ENCODE measurements around the gene NECTIN4. TPM values are rescaled to one million over a fixed set of nuclear protein-coding genes. Genes with fewer than 3 reads are reported as not detected.

Gene NECTIN4
- polyA plus RNA-seq, 1 of the 3 experiments (the other 2 are of a cell fraction) = 0.59 TPM

DNA sequence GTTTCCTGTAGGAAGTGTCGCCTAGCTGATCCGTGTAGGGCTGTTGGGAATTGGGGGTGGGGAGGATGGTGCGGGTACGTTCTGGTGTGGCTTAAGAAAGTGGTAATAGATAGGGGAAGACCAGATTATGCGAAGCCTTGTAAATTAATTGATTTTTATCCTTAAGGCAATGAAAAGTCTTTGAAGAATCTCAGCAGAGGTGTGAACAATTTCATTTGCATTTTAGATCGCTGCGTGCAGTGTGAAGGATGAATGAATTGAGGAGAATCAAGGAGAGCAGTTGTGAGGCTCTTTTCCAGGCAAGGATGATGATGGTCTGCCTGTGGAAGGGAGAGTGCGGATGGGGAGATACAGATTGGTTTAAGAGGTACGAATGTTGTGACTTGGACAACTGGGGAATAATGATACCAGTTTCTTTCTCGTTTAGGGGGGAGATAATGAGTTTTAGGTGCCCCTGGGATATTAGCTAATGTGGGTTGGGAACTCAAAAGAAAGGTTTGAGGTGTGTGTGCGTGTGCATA, 43.9 kb upstream of the NECTIN4 start:
- H3K4me1 ChIP-seq (ENCODE audit: control insufficient read depth in 1 of 2, insufficient read depth in 2 of 2, low read depth in 1 of 2, low read length in 1 of 2) = peaks cover 5 to 13% of the 10 kb centered on the region in 2 experiments; a peak in 3 of 4 replicates
- POLR2A ChIA-PET = interaction anchor here (0.9 to 1.8 kb wide), 6 partner anchors 11 to 87 kb away, joined by 3 to 12 read pairs (median 7); partner anchors contain the start of genes PPOX, UFC1 and USF1
- H3K27ac ChIP-seq (ENCODE audit: low read depth in 2 of 2, low read length in 1 of 2) = peak overlapping the region; percentile 91 to 96
- no peaks in the 10 kb centered on the region for H4K20me1 ChIP-seq (ENCODE audit: insufficient read depth)
- peak overlapping the region; percentile 91 for H2AFZ ChIP-seq (ENCODE audit: low read depth)
- H3K4me2 ChIP-seq = peak overlapping the region; percentile 73
- DNase-seq = peak; percentile 26
- H3F3A ChIP-seq (replicated peaks; ENCODE audit: insufficient read depth) = peaks cover 14% of the 10 kb centered on the region
- peak overlapping the region; percentile 54 to 74 for H3K4me3 ChIP-seq (ENCODE audit: low read depth in 2 of 2, low read length in 1 of 2)
- no peaks in the 10 kb centered on the region for H3K9me3 ChIP-seq
- CTCF ChIA-PET = interaction anchor here (0.8 to 5.0 kb wide), 8 partner anchors 9 to 143 kb away, joined by 3 to 21 read pairs (median 4); no protein-coding TSS in a partner anchor
- peaks cover 16 to 24% of the 10 kb centered on the region in 2 experiments for H3K36me3 ChIP-seq (replicated peaks in 1 of 2; ENCODE audit: control insufficient read depth in 1 of 2, insufficient read depth in 2 of 2, low read length in 1 of 2)
- H3K9me2 ChIP-seq = no peaks in the 10 kb centered on the region
- H3K79me2 ChIP-seq (ENCODE audit: insufficient read depth) = peaks cover 57% of the 10 kb centered on the region
- peak overlapping the region; percentile 89 for H3K9ac ChIP-seq
- TF ChIP-seq TCF12 (IDR thresholded peaks at IDR 0.05) (no peak), USF2 (IDR thresholded peaks at IDR 0.05; ENCODE audit: borderline replicate concordance, low read depth, low read length) (no peak), YY1 (IDR thresholded peaks at IDR 0.05; ENCODE audit: low read depth) (no peak), MXI1 (IDR thresholded peaks at IDR 0.05; ENCODE audit: low read depth, low read length) (peak; percentile 29; the same call in 1 of the 2 replicates), ZBTB33 (IDR thresholded peaks at IDR 0.05; ENCODE audit: borderline replicate concordance, low read depth) (no peak)
- TF ChIP-seq, protein P1, sequence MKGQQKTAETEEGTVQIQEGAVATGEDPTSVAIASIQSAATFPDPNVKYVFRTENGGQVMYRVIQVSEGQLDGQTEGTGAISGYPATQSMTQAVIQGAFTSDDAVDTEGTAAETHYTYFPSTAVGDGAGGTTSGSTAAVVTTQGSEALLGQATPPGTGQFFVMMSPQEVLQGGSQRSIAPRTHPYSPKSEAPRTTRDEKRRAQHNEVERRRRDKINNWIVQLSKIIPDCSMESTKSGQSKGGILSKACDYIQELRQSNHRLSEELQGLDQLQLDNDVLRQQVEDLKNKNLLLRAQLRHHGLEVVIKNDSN (IDR thresholded peaks at IDR 0.05; ENCODE audit: borderline replicate concordance, low read depth) = no peak
- TF ChIP-seq, protein P2, sequence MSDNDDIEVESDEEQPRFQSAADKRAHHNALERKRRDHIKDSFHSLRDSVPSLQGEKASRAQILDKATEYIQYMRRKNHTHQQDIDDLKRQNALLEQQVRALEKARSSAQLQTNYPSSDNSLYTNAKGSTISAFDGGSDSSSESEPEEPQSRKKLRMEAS (IDR thresholded peaks at IDR 0.05; ENCODE audit: low read depth) = no peak
- WGBS (ENCODE audit: low lambda C conversion rate) = 2% methylated on average over 11 of the region's 11 CpGs
- no peaks in the 10 kb centered on the region for H3K27me3 ChIP-seq (ENCODE audit: insufficient read depth)

DNA sequence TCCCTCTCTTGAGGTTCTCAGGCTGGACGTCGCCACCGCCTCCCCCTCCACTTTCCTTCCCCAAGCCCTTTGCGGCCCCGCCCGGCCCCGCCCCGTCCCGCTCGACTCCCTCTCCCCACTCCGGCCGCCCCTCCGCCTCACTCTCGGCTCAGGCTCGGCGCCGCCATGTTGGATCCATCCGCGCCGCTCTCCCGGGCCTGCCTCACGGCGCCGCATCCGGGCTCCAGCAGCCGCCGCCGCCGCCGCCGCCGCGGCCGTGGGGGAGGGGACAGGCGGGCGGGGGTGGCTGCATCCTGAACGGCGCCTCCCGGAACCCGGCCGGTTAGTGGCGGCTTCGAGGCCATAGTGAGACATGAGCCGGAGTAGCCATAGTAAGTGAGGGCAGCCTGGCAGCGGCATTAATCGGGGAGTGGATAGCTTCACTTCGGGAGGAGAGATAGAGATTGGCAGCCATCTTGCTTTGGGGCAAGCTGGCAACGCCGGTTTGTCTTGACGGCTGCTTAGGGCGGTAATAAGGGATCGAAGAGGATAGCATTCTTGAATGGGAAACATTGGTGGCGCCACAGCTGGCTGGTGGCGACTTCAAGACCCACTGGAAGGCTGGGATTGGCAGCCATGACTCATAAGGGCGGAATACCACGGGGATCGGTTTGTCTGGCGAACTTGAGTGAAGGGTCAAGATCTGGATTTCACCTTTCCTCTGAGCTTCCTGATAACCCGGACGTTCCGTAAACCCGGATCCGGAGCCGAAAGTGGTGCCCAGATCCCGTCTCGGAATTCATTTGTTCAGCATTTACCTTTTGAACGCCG, 43.3 kb upstream of the NECTIN4 start, which contains the start of gene DEDD:
Gene DEDD, minus strand, starts transcription at position 258 of the 810 bp plus-strand sequence. CDS start 8,205 bp downstream, outside the sequence.
- Histone ChIP-seq H3K27ac (ENCODE audit: low read depth in 2 of 2, low read length in 1 of 2) (peak within 1 kb of the TSS; percentile 91 to 96), H3K9me3 (no peaks in the 10 kb centered on the region), H2AFZ (ENCODE audit: low read depth) (peak within 1 kb of the TSS; percentile 91), H3K4me1 (ENCODE audit: control insufficient read depth in 1 of 2, insufficient read depth in 2 of 2, low read depth in 1 of 2, low read length in 1 of 2) (peaks cover 5 to 13% of the 10 kb centered on the region in 2 experiments; a peak in 3 of 4 replicates), H3F3A (replicated peaks; ENCODE audit: insufficient read depth) (peaks cover 13% of the 10 kb centered on the region), H3K9ac (peak within 1 kb of the TSS; percentile 89), H3K27me3 (ENCODE audit: insufficient read depth) (no peaks in the 10 kb centered on the region), H3K9me2 (no peaks in the 10 kb centered on the region), H3K79me2 (ENCODE audit: insufficient read depth) (peaks cover 64% of the 10 kb centered on the region), H3K4me2 (peak within 1 kb of the TSS; percentile 73), H3K36me3 (replicated peaks in 1 of 2; ENCODE audit: control insufficient read depth in 1 of 2, insufficient read depth in 2 of 2, low read length in 1 of 2) (peaks cover 23 to 29% of the 10 kb centered on the region in 2 experiments), H3K4me3 (ENCODE audit: low read depth in 2 of 2, low read length in 1 of 2) (peak within 1 kb of the TSS; percentile 54 to 74), H4K20me1 (ENCODE audit: insufficient read depth) (no peaks in the 10 kb centered on the region)
- CTCF ChIA-PET = interaction anchor here (0.8 to 5.0 kb wide), 8 partner anchors 11 to 143 kb away, joined by 3 to 21 read pairs (median 4); no protein-coding TSS in a partner anchor
- peak; percentile 94 for DNase-seq
- WGBS (ENCODE audit: low lambda C conversion rate) = under 1% methylated on average over 38 of the region's 68 CpGs
- POLR2A ChIA-PET = interaction anchor here (0.9 to 1.8 kb wide), 8 partner anchors 11 to 135 kb away, joined by 3 to 12 read pairs (median 4); partner anchors contain the start of genes NIT1, PFDN2, PPOX and UFC1
- TF ChIP-seq EP300 (IDR thresholded peaks at IDR 0.05; ENCODE audit: borderline replicate concordance in 1 of 2, low read depth in 1 of 2, low read length in 1 of 2) = peak in 1 of 2 experiments; percentile 44; a peak in 1 of 4 replicates
- TF ChIP-seq SIN3A (IDR thresholded peaks at IDR 0.05; ENCODE audit: borderline replicate concordance, low read depth, low read length) = peak; percentile 1; the same call in 1 of the 2 replicates
- TF ChIP-seq RFX5 (IDR thresholded peaks at IDR 0.05; ENCODE audit: low read length) = no peak
- peak; percentile 68 for TF ChIP-seq POLR2AphosphoS5 (IDR thresholded peaks at IDR 0.05; ENCODE audit: low read depth, low read length)
- 0 out of 2 replicates have a peak, but pooled peaks have one; percentile 28 for TF ChIP-seq FOSL2 (IDR thresholded peaks at IDR 0.05; ENCODE audit: borderline replicate concordance, low read depth)
- no peak for TF ChIP-seq SMC3 (IDR thresholded peaks at IDR 0.05; ENCODE audit: low read depth, low read length)
- 0 out of 2 replicates have a peak, but pooled peaks have one; percentile 33 for TF ChIP-seq JUND (IDR thresholded peaks at IDR 0.05)
- peak; percentile 59; the same call in 1 of the 2 replicates for TF ChIP-seq MXI1 (IDR thresholded peaks at IDR 0.05; ENCODE audit: low read depth, low read length)
- TF ChIP-seq, protein P1 (IDR thresholded peaks at IDR 0.05; ENCODE audit: borderline replicate concordance, low read depth) = no peak
- TF ChIP-seq TAF1 (IDR thresholded peaks at IDR 0.05; ENCODE audit: borderline replicate concordance, low read depth, low read length) = peak; percentile 55
- TF ChIP-seq, protein P3, sequence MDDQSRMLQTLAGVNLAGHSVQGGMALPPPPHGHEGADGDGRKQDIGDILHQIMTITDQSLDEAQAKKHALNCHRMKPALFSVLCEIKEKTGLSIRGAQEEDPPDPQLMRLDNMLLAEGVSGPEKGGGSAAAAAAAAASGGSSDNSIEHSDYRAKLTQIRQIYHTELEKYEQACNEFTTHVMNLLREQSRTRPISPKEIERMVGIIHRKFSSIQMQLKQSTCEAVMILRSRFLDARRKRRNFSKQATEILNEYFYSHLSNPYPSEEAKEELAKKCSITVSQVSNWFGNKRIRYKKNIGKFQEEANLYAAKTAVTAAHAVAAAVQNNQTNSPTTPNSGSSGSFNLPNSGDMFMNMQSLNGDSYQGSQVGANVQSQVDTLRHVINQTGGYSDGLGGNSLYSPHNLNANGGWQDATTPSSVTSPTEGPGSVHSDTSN (IDR thresholded peaks at IDR 0.05) = peak; percentile 61; the same call in 1 of the 2 replicates
- peak; percentile 99 for TF ChIP-seq YY1 (IDR thresholded peaks at IDR 0.05; ENCODE audit: low read depth)
- TF ChIP-seq EZH2phosphoT487 (IDR thresholded peaks at IDR 0.05; ENCODE audit: borderline replicate concordance, low read depth) = no peak
- TF ChIP-seq ELF1 (IDR thresholded peaks at IDR 0.05) = peak; percentile 82

All from SK-N-SH (cell line).